Raji (cell line): ENCODE data around the gene CADPS.

ENCODE experiments used
- POLR2A ChIP-seq: IDR thresholded peaks from 2 replicates; pipeline ENCODE4 v1.6.1; 2011; ENCODE audit warnings: low read depth, low read length, control low read depth; ENCODE audit not compliant: insufficient read depth

Gene CADPS

DNA sequence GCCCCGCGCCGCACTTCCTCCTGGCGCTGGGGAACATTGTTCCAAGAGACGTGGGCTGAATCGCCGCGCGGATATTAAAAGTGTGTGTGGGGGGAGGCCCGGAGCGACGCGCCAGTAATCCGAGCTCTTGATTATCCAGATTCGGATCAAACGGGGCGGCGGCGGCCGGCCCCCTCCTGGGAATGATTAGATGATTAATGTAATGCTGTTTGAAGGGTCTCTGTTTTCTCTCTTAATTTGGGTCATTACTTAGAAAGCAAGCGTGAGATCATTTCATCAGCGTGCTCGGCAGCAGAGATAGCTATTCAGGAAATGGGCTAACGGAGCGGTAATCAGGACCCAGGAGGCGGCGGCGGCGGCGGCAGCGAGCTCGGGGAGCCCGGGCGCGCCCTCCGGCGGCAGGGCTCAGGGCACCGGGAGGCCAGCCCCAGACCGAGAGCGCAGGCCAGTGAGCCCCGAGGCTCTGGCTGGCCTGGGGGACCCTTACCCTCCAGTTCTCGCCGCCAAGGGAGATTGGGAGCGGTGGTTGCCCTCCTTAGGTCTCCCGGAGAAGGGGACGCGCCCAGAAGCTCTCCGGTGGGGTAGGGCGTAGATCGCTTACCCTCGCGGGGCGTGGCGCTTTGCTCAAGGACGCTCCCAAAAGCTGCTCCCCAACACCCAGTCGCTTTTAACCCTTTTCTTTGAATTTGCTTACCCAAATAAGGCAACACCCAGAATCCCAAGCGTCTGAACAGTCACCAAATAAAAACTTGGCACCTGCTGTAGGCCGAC, 506.3 kb downstream of the CADPS start:
- TF ChIP-seq POLR2A = no peak

DNA sequence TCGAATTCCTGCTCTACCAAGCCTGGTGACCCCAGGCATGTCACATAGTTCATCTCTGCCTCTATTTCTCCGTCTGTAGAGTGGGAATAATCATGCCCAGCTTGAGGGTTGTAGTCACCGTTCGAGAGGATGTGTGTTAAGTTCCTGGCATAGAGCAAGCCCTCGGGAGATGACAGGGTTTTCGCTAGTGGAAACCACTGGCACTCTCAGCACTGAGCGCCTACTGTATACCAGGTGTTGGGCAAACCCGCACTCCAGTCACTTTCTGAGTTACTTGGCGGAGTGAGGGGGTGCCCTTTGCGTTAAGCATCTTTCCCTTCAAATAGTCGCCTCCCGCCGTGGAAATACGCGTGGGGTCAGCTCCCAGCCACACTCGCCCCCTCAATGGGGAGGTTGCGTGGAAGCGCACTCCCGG, 506.9 kb downstream of the CADPS start:
- TF ChIP-seq POLR2A = no peak

DNA sequence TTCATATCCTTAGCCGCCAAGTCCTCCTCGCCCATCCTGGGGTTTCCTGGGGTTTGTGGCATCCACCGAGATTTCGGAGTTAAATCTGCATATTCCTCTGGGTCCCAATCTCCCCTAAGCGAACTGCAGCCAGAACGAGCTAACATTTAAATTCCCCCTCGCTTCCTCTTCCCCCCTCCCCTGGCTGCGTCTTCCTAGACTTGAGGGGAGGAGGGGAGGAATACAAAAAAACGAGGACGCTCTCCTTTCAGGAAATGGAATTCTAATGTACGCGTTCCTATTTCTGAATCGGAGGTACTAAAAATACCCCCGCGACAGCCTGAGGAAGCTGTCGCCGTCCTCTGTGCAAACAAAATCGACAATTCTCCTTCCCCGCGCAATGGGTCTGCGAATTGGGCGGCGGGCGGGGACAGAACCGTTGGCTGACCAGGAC, 507.4 kb downstream of the CADPS start:
- no peak for TF ChIP-seq POLR2A

DNA sequence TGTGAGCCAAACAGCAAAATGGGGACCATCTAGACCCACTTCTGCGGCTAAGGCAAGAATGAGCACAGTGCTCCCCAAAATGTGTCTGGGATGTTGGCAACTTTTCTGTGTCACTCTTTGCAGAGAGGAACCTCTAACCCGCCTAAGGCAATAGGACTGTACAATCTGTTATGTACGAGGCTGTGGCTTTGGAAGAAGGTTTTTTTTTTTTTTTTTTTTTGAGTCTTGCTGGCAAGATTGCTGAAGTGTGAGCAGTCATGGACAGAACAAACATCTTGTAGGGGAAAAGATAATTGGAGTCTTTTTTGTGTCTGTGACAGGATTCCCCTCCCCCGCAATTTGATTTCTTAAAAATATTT, 509.1 kb downstream of the CADPS start:
- no peak for TF ChIP-seq POLR2A

DNA sequence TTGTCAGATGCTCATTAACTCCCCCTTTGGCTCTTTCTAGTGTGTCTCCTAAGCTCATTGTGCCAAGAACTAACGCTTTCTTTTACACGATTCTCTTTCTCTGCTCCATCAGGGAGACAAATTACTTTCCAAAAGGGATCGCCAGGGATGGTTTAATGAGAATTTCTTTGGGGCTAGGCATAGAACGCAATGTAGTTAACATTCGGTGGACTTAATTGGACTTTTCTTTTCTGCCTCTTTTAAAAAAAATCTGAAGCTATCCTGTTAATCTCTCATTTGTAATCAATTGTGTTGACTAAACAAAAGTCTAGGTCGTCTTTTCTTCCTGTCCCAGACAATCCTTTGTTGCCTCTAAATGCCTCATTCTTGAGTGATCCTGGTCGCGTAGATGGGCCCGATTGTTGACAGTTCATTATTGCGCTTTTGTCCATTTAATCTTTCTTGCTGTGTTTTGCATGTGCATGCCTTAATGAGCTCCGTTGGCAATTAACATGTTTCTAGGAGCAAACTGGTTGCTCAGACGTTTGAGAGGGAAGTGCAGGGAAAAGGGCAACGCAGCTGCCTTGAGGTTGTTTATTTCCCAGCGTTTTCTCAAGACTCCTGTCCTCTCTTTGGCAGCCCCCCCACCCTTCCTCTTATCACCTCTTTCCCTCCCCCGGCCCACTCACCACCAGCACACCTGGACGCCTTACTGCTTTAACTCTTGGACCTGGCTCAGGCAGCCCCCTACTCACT, 509.7 kb downstream of the CADPS start:
- no peak for TF ChIP-seq POLR2A

DNA sequence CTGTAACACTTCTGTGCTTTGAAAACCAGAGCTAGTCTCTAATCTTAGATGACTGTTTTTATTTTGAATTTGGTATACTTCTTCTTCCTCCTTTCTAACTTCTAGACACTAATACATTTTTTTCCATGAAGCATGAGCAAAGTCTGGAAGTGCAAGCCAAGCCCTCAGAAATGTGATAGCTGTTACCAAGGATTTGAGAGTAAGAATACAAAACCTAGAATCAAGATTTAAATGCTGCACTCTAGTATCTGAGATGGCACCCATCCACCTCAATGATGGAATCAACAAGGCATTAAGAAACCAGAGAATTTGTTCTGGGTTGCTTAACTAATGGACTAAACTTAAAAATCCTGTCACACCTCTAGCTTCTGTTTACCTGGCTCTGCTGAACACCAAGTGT, 511.0 kb downstream of the CADPS start:
- no peak for TF ChIP-seq POLR2A

DNA sequence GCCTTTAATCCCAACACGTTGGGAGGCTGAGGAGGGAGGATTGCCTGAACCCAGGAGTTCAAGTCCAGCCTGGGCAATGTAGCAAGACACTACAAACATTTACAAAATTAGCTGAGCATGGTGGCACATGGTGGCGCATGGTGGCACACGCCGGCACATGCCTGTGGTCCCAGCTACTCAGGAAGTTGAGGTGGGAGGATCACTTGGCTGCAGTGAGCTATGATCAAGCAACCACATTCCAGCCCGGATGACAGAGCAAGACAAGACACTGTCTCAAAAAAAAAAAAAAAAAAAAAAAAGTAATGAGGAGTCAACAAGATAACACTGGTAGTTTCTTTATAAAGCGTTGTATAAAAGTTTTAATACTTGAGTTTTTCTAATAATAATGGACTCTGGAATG, 511.9 kb downstream of the CADPS start:
- TF ChIP-seq POLR2A = no peak

DNA sequence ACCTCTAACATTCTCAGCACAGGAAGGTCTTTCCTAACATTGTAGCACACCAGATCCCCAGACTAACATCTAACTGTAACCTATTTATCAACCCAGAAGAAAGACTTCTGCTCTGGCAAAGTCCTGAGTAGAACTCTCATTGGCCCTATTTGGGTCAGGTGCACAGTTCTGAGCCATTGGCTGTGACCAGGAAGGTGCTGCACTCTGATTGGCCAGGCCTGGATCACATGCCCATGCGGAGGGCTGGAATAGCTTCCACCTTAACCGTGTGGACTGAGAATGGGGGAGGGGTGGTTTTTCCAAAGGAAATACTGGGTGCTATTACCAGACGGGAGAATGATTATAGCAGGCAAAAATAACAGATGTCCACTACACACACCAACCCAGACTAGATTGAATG, 513.4 kb downstream of the CADPS start:
- TF ChIP-seq POLR2A = no peak

DNA sequence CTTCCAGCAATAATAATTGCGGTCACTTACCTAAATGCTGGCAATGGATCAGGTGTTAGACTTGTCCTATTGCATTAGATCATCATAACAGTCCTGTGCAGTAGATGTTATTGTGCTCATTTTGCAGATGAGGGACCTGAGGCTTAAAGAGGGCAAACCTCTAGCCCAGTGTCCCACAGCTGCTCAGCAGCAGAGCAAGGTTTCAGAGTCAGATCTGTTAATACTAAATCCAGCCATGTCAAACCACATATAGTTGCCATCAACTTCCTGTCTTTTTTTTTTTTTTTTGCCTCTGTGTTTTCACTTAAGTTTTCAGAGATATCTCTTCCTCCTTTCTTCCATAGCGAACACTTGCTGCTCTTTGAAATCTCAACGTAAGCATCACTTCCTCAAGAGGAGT, 514.0 kb downstream of the CADPS start:
- TF ChIP-seq POLR2A = no peak

DNA sequence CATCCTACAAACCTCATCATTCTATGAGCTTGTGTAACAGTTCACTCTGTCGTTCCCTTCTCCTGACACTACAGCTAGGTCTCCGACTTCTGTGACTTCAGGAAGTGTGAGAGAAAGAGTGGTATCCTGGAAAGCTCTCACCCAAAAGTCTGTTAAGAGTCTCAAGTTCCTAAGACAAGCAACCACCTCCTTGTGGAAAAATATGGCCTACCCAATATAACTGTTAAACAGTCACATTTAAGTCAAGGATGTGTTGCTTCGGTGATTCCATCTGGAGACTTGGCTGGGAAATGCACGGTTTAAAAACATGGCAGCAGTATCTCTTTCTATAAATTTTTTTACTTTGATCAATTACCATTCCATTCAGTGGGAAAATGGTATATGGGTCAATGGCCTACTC, 515.7 kb downstream of the CADPS start:
- TF ChIP-seq POLR2A = no peak

DNA sequence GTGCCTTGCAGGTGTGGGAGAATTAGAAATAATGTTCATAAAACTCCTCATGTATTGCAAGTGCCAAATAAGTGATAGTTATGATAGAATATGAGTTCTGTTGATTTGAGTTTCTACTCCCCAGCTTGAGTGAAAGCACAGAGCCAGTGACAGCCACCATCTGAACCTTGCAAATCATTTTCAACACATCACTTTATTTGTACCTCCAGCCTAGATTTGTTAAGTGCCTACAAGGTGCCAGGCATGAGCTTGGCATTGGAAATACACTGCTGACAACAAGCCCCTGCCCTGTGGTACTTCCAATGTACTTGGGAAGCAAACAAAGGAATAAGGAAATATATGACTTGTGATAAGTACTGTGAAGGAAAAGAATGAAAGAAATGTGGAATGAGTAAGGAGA, 518.9 kb downstream of the CADPS start:
- TF ChIP-seq POLR2A = no peak

DNA sequence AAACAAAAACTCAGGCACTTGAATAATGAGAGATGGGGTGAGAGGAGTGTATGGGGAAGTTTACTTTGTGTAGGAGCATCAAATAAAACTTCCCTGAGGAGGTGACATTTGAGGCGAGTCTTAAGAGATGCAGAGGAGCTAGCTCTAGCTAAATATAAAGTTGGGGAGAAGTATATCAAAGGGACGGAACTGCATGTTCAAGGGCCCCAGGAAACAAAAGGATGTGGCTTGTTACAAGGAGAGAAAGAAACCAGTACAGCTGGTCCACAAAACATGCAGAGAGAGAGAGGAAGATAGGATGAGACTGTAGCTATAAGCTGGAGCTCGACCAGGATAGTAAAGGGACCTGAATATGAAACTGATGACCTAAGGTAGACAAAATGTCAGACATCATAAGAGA, 519.5 kb downstream of the CADPS start:
- TF ChIP-seq POLR2A = no peak
